ENCODE results near the gene CELA3A. TPM values are rescaled to one million over a fixed set of nuclear protein-coding genes. Genes with fewer than 3 reads are reported as not detected.

CELA3A gene
- total RNA-seq, 4 donors from 2014 or later = not detected

- in situ Hi-C loops (cut with MboI; ENCODE audit: low sequenced_read_pairs in 4 of 4) = no loop called here
- DNase-seq = peak; percentile 78 to 88
- H3K36me3 ChIP-seq = no peaks in the 10 kb centered on the region
- intact Hi-C loops (cut with DNase I; ENCODE audit: low total_unique reads) = loop anchor here (1.0 to 10.0 kb wide), 3 partner anchors 28 to 681 kb away; partner anchors contain the start of gene USP48
- peak overlapping the region; percentile 99 to 100 (median 100) for H3K27ac ChIP-seq
- H3K4me1 ChIP-seq = peaks cover 11 to 16% of the 10 kb centered on the region in 2 donors
- H3K4me3 ChIP-seq = peak overlapping the region; percentile 90 to 99 (median 96)
- ATAC-seq = peak; percentile 95 to 96
- H3K9me3 ChIP-seq = no peaks in the 10 kb centered on the region
- TF ChIP-seq POLR2A (IDR thresholded peaks at IDR 0.05) (peak; percentile 83 to 94), CTCF (IDR thresholded peaks at IDR 0.05 in 4 of 5, conservative IDR thresholded peaks at IDR 0.05 in 1 of 5) (no peak)
- no peaks in the 10 kb centered on the region for H3K27me3 ChIP-seq
These were observed 24.1 kb downstream of the CELA3A start for GRCh38 chr1:22025368-22026155.

GRCh38 chr1:22026924-22027289 is 25.4 kb downstream of the CELA3A start:
- TF ChIP-seq CTCF (IDR thresholded peaks at IDR 0.05 in 4 of 5, conservative IDR thresholded peaks at IDR 0.05 in 1 of 5) (no peak), POLR2A (IDR thresholded peaks at IDR 0.05) (no peak)
- no peak for ATAC-seq
- Histone ChIP-seq H3K4me3 (no peak overlapping the region), H3K27ac (no peak overlapping the region), H3K9me3 (no peaks in the 10 kb centered on the region), H3K4me1 (peaks cover 11 to 16% of the 10 kb centered on the region in 2 donors), H3K36me3 (no peaks in the 10 kb centered on the region), H3K27me3 (no peaks in the 10 kb centered on the region)
- in situ Hi-C loops (cut with MboI; ENCODE audit: low sequenced_read_pairs in 4 of 4) = no loop called here
- intact Hi-C loops (cut with DNase I; ENCODE audit: low total_unique reads) = loop anchor here (10.0 kb wide), 1 partner anchor 682 kb away; no protein-coding TSS in a partner anchor
- no peak for DNase-seq

GRCh38 chr1:22030057-22030456 is 28.6 kb downstream of the CELA3A start:
- no peaks in the 10 kb centered on the region for H3K27me3 ChIP-seq
- ATAC-seq (no peak), DNase-seq (no peak)
- H3K36me3 ChIP-seq = no peaks in the 10 kb centered on the region
- in situ Hi-C loops (cut with MboI; ENCODE audit: low sequenced_read_pairs in 4 of 4) (no loop called here), intact Hi-C loops (cut with DNase I; ENCODE audit: low total_unique reads) (no loop called here)
- TF ChIP-seq CTCF (IDR thresholded peaks at IDR 0.05 in 4 of 5, conservative IDR thresholded peaks at IDR 0.05 in 1 of 5) = no peak
- no peak for TF ChIP-seq POLR2A (IDR thresholded peaks at IDR 0.05)
- H3K9me3 ChIP-seq = no peaks in the 10 kb centered on the region
- no peak overlapping the region for H3K27ac ChIP-seq
- H3K4me3 ChIP-seq = no peak overlapping the region
- peaks cover 4 to 7% of the 10 kb centered on the region in 2 donors for H3K4me1 ChIP-seq

GRCh38 chr1:22030473-22030872 is 29.0 kb downstream of the CELA3A start:
- Histone ChIP-seq H3K4me3 (no peak overlapping the region), H3K27me3 (no peaks in the 10 kb centered on the region), H3K9me3 (no peaks in the 10 kb centered on the region), H3K36me3 (no peaks in the 10 kb centered on the region), H3K4me1 (peaks cover 4 to 7% of the 10 kb centered on the region in 2 donors), H3K27ac (no peak overlapping the region)
- TF ChIP-seq POLR2A (IDR thresholded peaks at IDR 0.05) = no peak
- no peak for TF ChIP-seq CTCF (IDR thresholded peaks at IDR 0.05 in 4 of 5, conservative IDR thresholded peaks at IDR 0.05 in 1 of 5)
- intact Hi-C loops (cut with DNase I; ENCODE audit: low total_unique reads) = no loop called here
- in situ Hi-C loops (cut with MboI; ENCODE audit: low sequenced_read_pairs in 4 of 4) = no loop called here
- DNase-seq (no peak), ATAC-seq (no peak)
